Measurements from ENCODE around the gene TMEM150C. TPM values are rescaled to one million over a fixed set of nuclear protein-coding genes. Genes with fewer than 3 reads are reported as not detected.

The TMEM150C gene
- total and polyA plus RNA-seq, 2 of the 8 experiments (the other 6 are each of a cell fraction or from before 2014, with no cell fraction given), result 1.5 to 1.7 TPM

GRCh38 chr4:82489076-82489475, 72.7 kb downstream of the TMEM150C start:
- Histone ChIP-seq H3K4me1 (replicated peaks in 1 of 4; ENCODE audit: control insufficient read depth in 3 of 4, insufficient read depth in 4 of 4, low read length in 3 of 4) (no peaks in the 10 kb centered on the region), H3K14ac (ENCODE audit: insufficient read length) (no peak overlapping the region), H2AFZ (ENCODE audit: low read length) (no peak overlapping the region), H2BK120ac (replicated peaks; ENCODE audit: low read depth, low read length) (no peak overlapping the region), H2BK20ac (ENCODE audit: low read length) (no peak overlapping the region), H4K5ac (ENCODE audit: insufficient read length, low read depth, low read length) (no peak overlapping the region), H3K27ac (ENCODE audit: low read depth, low read length) (no peak overlapping the region), H2AK5ac (ENCODE audit: low read depth, low read length) (no peak overlapping the region), H4K91ac (replicated peaks; ENCODE audit: insufficient read length, low read length) (no peak overlapping the region), H3K4me2 (ENCODE audit: insufficient read depth in 1 of 2, low read depth in 2 of 2, low read length in 2 of 2) (no peak overlapping the region), H3K36me3 (ENCODE audit: control insufficient read depth in 2 of 4, insufficient read depth in 4 of 4, low read length in 3 of 4) (no peaks in the 10 kb centered on the region), H3K56ac (replicated peaks; ENCODE audit: insufficient read length, low read depth, low read length) (no peak overlapping the region), H3K9ac (replicated peaks in 1 of 4; ENCODE audit: extremely low read depth in 1 of 4, low read depth in 3 of 4, low read length in 3 of 4) (no peak overlapping the region), H3K27me3 (replicated peaks in 1 of 4; ENCODE audit: control insufficient read depth in 3 of 4, extremely low read depth in 1 of 4, insufficient read depth in 3 of 4, low read length in 3 of 4) (no peaks in the 10 kb centered on the region), H3K23me2 (ENCODE audit: low read depth, low read length) (no peaks in the 10 kb centered on the region), H2BK15ac (ENCODE audit: low read length) (no peak overlapping the region), H3K9me3 (ENCODE audit: insufficient read depth in 2 of 2, low read depth in 1 of 2, low read length in 1 of 2) (no peaks in the 10 kb centered on the region), H3K23ac (ENCODE audit: insufficient read length) (no peak overlapping the region), H2BK5ac (ENCODE audit: low read depth, low read length) (no peak overlapping the region), H3K79me2 (ENCODE audit: control insufficient read depth in 1 of 2, insufficient read depth in 2 of 2, low read length in 2 of 2) (no peaks in the 10 kb centered on the region), H4K8ac (ENCODE audit: extremely low read depth, insufficient read depth, low read length) (no peak overlapping the region), H2BK12ac (ENCODE audit: low read depth, low read length) (no peak overlapping the region), H3K79me1 (ENCODE audit: low read depth, low read length) (no peaks in the 10 kb centered on the region), H3K4ac (replicated peaks; ENCODE audit: insufficient read length, low read depth, low read length) (no peak overlapping the region), H3K4me3 (ENCODE audit: extremely low read depth in 1 of 4, insufficient read depth in 2 of 4, low read depth in 3 of 4, low read length in 4 of 4) (no peak overlapping the region), H4K20me1 (replicated peaks in 1 of 2; ENCODE audit: control insufficient read depth in 1 of 2, insufficient read depth in 2 of 2, low read length in 2 of 2) (no peaks in the 10 kb centered on the region), H3K18ac (ENCODE audit: extremely low read depth, low read length) (no peak overlapping the region)
- 69% methylated on average over 1 of the region's 1 CpG; no CpG with 5 or more reads in 1 of the 2 experiments for WGBS, 2 experiments (ENCODE audit: extremely low coverage in 1 of 2, insufficient coverage in 1 of 2, insufficient read length in 1 of 2, insufficient replicate concordance in 2 of 2, low coverage in 1 of 2, low lambda C conversion rate in 2 of 2, missing lambda C conversion rate in 1 of 2)
- TF ChIP-seq SAP30 (IDR thresholded peaks at IDR 0.05; ENCODE audit: insufficient read depth, insufficient replicate concordance, low read length), result no peak
- TF ChIP-seq PHF8 (conservative IDR thresholded peaks at IDR 0.05; ENCODE audit: low read depth, low read length), result no peak
- DNase-seq (ENCODE audit: low read depth in 1 of 2, low spot score in 2 of 2), result no peak
- ChIA-PET CTCF (ENCODE audit: partially characterized antibody) (interaction anchor here (0.6 to 2.5 kb wide), 12 partner anchors 9 to 253 kb away, joined by 3 to 8 read pairs (median 4); no protein-coding TSS in a partner anchor), POLR2A (ENCODE audit: partially characterized antibody) (no interaction called here)
- no peak for FAIRE-seq

Measured in H1 (cell line).